ENCODE results near the gene ZNF22.

ZNF22 gene

GRCh38 chr10:45035673-45036072, 35.0 kb downstream of the ZNF22 start:
- DNase-seq, result no peak

- no peak for DNase-seq
Measured at GRCh38 chr10:45040921-45041542, 40.3 kb downstream of the ZNF22 start.

- no peak for DNase-seq
Measured at GRCh38 chr10:45044290-45044689, 43.6 kb downstream of the ZNF22 start.

GRCh38 chr10:45050551-45051235, 50.0 kb downstream of the ZNF22 start:
- DNase-seq, result no peak

- no peak for DNase-seq
Measured at GRCh38 chr10:45052700-45053099, 52.0 kb downstream of the ZNF22 start.

GRCh38 chr10:45053569-45054100, 52.9 kb downstream of the ZNF22 start:
- no peak for DNase-seq

Data from activated T-cell treated with anti-CD3 and anti-CD28 coated beads, Interleukin-2, amount 50 U/mL, for 1 hour (primary cell).